Smooth muscle cell (in vitro differentiated cells): ENCODE measurements around the gene ANKRD29. TPM values are rescaled to one million over a fixed set of nuclear protein-coding genes. Genes with fewer than 3 reads are reported as not detected.
"Not testable (repeated sequence)": the region's sequence is repeated elsewhere in the genome, so short reads cannot be mapped to it uniquely, and the experiment has no call there.

Source experiments
- DNase-seq: peaks from one replicate; lab custom pipeline; 2025; ENCODE audit not compliant: unreplicated experiment; lab: John Stamatoyannopoulos, UW
- H2AFZ ChIP-seq: fragments of 200-600 bp; sonication (generic); 2 replicates; pipeline ENCODE4 v1.6.0; 2016; ENCODE audit warnings: antibody characterized with exemption, low read depth, mild to moderate bottlenecking
- H3F3A ChIP-seq: fragments of 200-600 bp; sonication (generic); 2 replicates; pipeline ENCODE4 v1.6.0; 2017; ENCODE audit warnings: antibody characterized with exemption, low read depth
- H3K27ac ChIP-seq: fragments of 200-600 bp; sonication (generic); 2 replicates; pipeline ENCODE4 v1.5.1; 2016; ENCODE audit warnings: low read depth, mild to moderate bottlenecking
- H3K27me3 ChIP-seq: fragments of 200-600 bp; sonication (generic); 2 replicates; pipeline ENCODE4 v1.6.1; 2016; ENCODE audit warnings: low read depth, mild to moderate bottlenecking
- H3K36me3 ChIP-seq: fragments of 200-600 bp; sonication (generic); 2 replicates; pipeline ENCODE4 v1.5.1; 2016; ENCODE audit warnings: low read depth
- H3K4me1 ChIP-seq: fragments of 200-600 bp; sonication (generic); 2 replicates; pipeline ENCODE4 v1.5.1; 2016; ENCODE audit warnings: low read depth
- H3K4me2 ChIP-seq: fragments of 200-600 bp; sonication (generic); 2 replicates; pipeline ENCODE4 v1.6.0; 2016; ENCODE audit warnings: mild to moderate bottlenecking
- H3K4me3 ChIP-seq: fragments of 200-600 bp; sonication (generic); 2 replicates; pipeline ENCODE4 v1.5.1; 2016; ENCODE audit warnings: mild to moderate bottlenecking
- H3K79me2 ChIP-seq: fragments of 200-600 bp; sonication (generic); 2 replicates; pipeline ENCODE4 v1.6.0; 2016; ENCODE audit warnings: low read depth, mild to moderate bottlenecking
- H3K9ac ChIP-seq: fragments of 200-600 bp; sonication (generic); 2 replicates; pipeline ENCODE4 v1.6.0; 2016; ENCODE audit warnings: low read depth
- H3K9me3 ChIP-seq: fragments of 200-600 bp; sonication (generic); replicated peaks from 2 replicates; pipeline ENCODE4 v1.5.1; 2016; ENCODE audit warnings: low read depth
- H4K20me1 ChIP-seq: fragments of 200-600 bp; sonication (generic); 2 replicates; pipeline ENCODE4 v1.6.0; 2016; ENCODE audit warnings: low read depth
- CTCF ChIP-seq: fragments of 200-600 bp; sonication (generic); IDR thresholded peaks from 2 replicates; pipeline ENCODE4 v1.5.1; 2017; ENCODE audit warnings: borderline replicate concordance, mild to moderate bottlenecking, antibody characterized with exemption; ENCODE audit not compliant: insufficient read depth, poor library complexity, severe bottlenecking
- WGBS: methylation state at CpG from one replicate; pipeline ENCODE4 v1.1.7; 2016; ENCODE audit warnings: low lambda C conversion rate; 5-methylcytosine and 5-hydroxymethylcytosine counted together
- polyA plus RNA-seq: library from polyadenylated mRNA; unstranded; fragments of >200 nt; fragmentation: Nextera tagmentation; extraction: Ambion mirVana; gene quantifications from 2 replicates; pipeline ENCODE4 v1.2.1, GENCODE V29; 2016
- total RNA-seq: library from RNA; depleted of rRNA; stranded (reverse); fragments of >200 nt; gene quantifications from 2 replicates; pipeline ENCODE4 v1.2.3, GENCODE V29; 2014

Gene ANKRD29
- total and polyA plus RNA-seq, 2 experiments from 2014 or later: 0.36 TPM; not detected in 1

- peaks cover 5% of the 10 kb centered on the region for H3K4me1 ChIP-seq
- no peak overlapping the region for H3K4me2 ChIP-seq
- H3K9ac ChIP-seq: no peak overlapping the region
- TF ChIP-seq CTCF: no peak
- no peak overlapping the region for H2AFZ ChIP-seq
- no peak overlapping the region for H3K4me3 ChIP-seq
- no peaks in the 10 kb centered on the region for H3K79me2 ChIP-seq
- no peaks in the 10 kb centered on the region for H3F3A ChIP-seq
- no peak for DNase-seq
- no peaks in the 10 kb centered on the region for H4K20me1 ChIP-seq
- WGBS: 90% methylated on average over 3 of the region's 3 CpGs
- H3K27me3 ChIP-seq: peaks cover 22% of the 10 kb centered on the region
- no peak overlapping the region for H3K27ac ChIP-seq
- H3K9me3 ChIP-seq: no peaks in the 10 kb centered on the region
- no peaks in the 10 kb centered on the region for H3K36me3 ChIP-seq
Measured at GRCh38 chr18:23614891-23615290, 47.8 kb downstream of the ANKRD29 start.

- Histone ChIP-seq H3K27me3 (peaks cover 17% of the 10 kb centered on the region), H3K4me3 (no peak overlapping the region), H3K36me3 (no peaks in the 10 kb centered on the region), H2AFZ (no peak overlapping the region), H3K27ac (no peak overlapping the region), H4K20me1 (no peaks in the 10 kb centered on the region), H3K9ac (no peak overlapping the region), H3F3A (no peaks in the 10 kb centered on the region), H3K4me2 (no peak overlapping the region), H3K79me2 (no peaks in the 10 kb centered on the region), H3K9me3 (no peaks in the 10 kb centered on the region), H3K4me1 (peaks cover 2% of the 10 kb centered on the region)
- WGBS: 89% methylated on average over 2 of the region's 2 CpGs
- DNase-seq: no peak
- no peak for TF ChIP-seq CTCF
Measured at GRCh38 chr18:23614413-23614812, 48.3 kb downstream of the ANKRD29 start.

- not testable (repeated sequence) for H3K27ac ChIP-seq, H3K4me3 ChIP-seq, H3K36me3 ChIP-seq, H3K4me1 ChIP-seq, H3K9ac ChIP-seq, H3K79me2 ChIP-seq, H3F3A ChIP-seq, H4K20me1 ChIP-seq, H2AFZ ChIP-seq, DNase-seq, H3K9me3 ChIP-seq, H3K4me2 ChIP-seq, H3K27me3 ChIP-seq
- WGBS: 93% methylated on average over 7 of the region's 7 CpGs
Measured at GRCh38 chr18:23613091-23613475, 49.6 kb downstream of the ANKRD29 start.

- WGBS: 82% methylated on average over 8 of the region's 8 CpGs
Measured at GRCh38 chr18:23612434-23613090, 50.1 kb downstream of the ANKRD29 start.

More at GRCh38 chr18:23612434-23613090, 50.1 kb downstream of the ANKRD29 start:
- TF ChIP-seq CTCF: no peak
- Histone ChIP-seq H4K20me1 (no peaks in the 10 kb centered on the region), H3K79me2 (no peaks in the 10 kb centered on the region), H3K4me2 (no peak overlapping the region), H3K36me3 (no peaks in the 10 kb centered on the region), H3K4me3 (no peak overlapping the region), H3K9ac (no peak overlapping the region), H3K9me3 (no peaks in the 10 kb centered on the region), H3K27me3 (peaks cover 3% of the 10 kb centered on the region), H3K27ac (no peak overlapping the region), H3F3A (no peaks in the 10 kb centered on the region), H3K4me1 (no peaks in the 10 kb centered on the region), H2AFZ (no peak overlapping the region)
- DNase-seq: no peak
